Hepatic stellate cell (primary cell): ENCODE results near the gene FGF12.

Source experiments
- DNase-seq: peaks from one replicate; pipeline ENCODE4 v3.0.0; 2011; ENCODE audit warnings: low spot score

The FGF12 gene

DNA sequence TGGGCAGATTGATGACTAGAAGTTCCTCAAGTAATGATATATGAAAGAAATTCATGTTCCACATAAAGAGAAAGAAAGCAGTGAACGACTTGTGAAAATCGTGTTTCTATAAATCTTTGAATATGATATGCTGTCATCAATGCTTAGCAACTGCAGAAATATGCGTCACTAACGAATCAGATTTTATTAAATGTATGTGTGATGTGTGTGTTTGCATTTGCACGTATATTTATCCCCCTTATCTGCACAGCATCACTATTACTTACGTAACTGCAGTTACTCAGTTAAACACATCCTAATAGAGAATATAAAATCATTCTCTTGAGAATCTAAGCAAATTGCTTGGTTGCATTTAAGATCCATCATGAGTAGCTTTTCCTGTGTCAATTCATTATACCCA lies 468.6 kb downstream of the FGF12 start:
- DNase-seq: no peak

DNA sequence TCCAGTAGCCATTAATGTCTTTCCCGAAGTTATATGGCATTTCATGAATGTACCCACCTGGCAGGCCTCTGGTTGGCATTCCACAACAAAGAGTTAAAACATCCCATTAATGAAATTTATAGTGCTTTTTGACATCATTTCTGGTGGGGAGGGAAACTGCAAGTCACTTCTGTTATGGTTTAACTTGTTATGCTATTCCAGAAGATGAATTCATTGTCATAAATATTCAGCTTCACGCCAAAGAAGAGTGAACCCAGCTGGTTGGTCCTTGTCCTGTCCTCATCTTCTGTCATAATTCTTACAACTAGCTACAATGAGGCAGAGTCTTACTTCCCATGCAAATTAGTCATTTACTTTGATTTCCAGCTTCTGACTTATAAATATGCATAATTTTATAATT lies 471.5 kb downstream of the FGF12 start:
- no peak for DNase-seq

- DNase-seq: no peak
Observed at GRCh38 chr3:192253138-192253887, 474.0 kb downstream of the FGF12 start.

GRCh38 chr3:192249516-192249915 lies 477.8 kb downstream of the FGF12 start:
- no peak for DNase-seq

GRCh38 chr3:192246847-192247559 lies 480.3 kb downstream of the FGF12 start:
- no peak for DNase-seq

GRCh38 chr3:192244591-192244990 lies 482.8 kb downstream of the FGF12 start:
- no peak for DNase-seq

GRCh38 chr3:192239956-192240355 lies 487.4 kb downstream of the FGF12 start:
- DNase-seq: no peak

- DNase-seq: no peak
Observed at GRCh38 chr3:192237992-192238608, 489.2 kb downstream of the FGF12 start.

DNA sequence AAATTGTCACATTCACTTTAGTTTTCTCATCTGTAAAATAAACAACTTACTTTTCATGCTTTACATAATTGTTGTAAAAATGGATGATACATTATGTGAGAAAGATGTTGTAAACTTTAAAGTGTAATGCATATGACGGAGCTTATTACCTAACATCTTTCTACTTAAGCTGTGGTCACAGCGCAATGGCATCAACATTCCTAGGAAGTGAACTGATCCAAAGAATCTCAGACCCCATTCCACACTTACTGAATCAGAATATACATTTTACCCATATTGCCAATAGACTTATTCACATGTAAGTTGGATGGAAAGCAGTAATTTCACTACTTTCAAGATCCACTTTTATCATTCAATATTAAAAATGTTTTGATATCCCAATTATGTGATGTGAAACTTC lies 497.5 kb downstream of the FGF12 start:
- DNase-seq: no peak

DNA sequence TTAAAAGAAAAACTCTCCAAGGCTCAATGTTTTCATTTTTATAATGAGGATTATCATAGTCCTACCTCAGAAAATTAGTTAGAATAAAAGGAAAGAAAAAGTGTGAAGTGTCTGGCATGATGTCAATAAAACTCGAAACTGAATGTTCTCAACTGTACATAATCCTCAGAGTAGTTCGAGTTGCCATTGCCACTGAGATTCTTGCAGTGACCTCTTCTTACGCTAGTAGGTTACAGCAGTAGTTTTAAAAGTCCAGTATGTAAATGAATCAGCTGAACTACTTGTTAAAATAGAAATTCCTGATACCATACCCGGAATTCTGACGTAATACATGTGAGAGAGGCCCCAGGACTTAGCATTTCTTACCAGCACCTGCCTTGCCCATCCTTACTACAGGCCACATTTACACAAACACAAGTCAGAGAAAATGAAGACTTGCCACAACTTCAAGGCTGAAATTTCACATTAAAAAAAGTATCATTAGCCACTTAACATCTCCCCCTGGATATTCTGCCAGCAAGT lies 502.6 kb downstream of the FGF12 start:
- no peak for DNase-seq

GRCh38 chr3:192223815-192224214 lies 503.5 kb downstream of the FGF12 start:
- DNase-seq: no peak

DNA sequence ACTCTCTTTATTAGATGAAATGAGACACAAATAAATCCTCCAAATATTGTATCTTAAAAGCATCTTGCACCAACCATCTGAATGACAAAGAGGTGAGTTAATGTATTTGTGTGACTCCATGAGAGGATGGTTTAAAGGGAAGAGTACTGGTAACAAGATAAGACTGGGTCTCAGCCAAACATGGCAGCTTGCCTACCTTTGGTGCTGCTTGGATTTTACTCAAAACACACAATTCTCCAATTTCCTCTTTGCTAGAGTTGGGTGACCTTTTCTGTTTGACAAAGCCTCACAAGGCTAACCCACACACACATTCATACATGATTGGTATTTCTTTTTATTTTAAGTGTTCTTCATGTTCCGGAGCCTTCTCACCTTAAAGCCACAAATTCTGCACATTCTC lies 506.4 kb downstream of the FGF12 start:
- no peak for DNase-seq

DNA sequence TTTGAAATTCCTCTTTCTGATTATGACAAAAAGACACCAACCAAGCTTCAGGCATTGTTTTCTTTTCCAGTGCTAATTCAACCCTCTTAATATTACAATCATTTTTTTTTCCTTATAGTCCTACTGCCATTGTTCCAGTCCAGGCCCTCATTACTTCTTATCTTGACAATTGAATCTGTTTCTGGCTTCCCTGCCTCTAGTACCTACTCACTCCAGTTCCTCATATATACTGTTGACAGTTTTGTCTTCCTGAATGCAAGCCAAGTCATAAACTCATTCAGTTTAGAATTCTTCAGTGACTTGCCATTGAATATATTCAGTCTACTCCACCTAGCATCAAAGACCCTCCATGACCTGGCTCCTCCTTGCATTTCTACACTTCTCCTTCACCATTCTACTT lies 507.4 kb downstream of the FGF12 start:
- no peak for DNase-seq

- DNase-seq: no peak
Observed at GRCh38 chr3:192216067-192216466, 511.3 kb downstream of the FGF12 start.

DNA sequence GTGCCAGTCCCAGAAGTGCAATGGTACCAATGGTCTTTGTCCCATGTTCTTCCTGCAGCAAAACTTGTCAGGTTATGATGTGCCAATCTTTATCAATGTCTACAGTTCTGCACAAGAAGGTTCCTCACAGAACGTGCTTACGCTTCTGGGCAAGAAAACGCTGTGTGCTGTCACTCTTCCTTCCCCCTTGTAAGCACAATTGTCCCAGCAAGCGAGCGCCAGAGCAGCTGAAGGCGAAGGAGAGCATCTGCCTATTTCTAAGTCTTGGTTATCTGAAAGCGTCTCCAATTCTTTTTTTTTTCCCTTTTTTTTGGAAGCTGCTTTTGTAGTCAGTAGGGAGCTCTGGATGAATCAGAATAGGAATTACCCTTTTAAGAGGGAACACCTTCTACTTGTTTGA lies 514.4 kb downstream of the FGF12 start:
- DNase-seq: no peak

DNA sequence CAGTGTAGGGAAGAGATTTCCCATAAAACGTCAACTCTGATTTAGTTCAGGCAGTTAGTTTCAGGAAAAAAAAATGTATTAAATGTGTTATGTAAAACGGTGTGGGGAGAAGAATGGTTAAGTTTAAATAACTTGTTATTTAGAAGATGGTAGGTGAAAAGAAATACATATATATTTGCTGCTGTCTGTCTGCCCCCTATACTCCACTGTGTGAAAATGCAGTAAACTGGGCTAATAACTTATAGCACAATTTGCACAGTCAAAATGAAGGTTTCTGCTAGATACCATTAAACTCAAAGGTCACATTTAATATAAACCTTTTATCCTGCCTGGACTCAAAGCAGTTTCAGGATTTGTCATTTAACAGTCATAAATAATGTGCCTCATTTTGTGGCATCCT lies 515.0 kb downstream of the FGF12 start:
- no peak for DNase-seq

- DNase-seq: no peak
Observed at GRCh38 chr3:192207651-192208050, 519.7 kb downstream of the FGF12 start.

DNA sequence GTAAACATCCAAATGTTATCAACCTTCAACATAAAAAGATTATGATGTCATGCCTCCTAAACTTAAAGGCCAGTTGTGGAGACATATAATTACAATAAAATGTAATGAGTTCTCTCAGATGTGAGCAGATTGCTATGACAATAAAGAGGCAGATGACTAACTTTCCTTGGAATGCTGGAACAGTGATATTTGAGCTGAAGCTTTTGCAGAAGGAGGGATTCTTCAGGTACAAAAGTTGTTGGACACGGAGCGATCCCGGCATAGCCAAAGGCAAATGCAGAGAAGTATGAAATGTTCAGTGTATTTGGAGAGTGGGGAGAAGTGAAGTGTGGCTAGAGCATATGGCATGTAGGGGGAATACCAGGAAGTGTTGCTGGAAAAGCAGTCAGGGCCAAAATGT lies 520.1 kb downstream of the FGF12 start:
- DNase-seq: no peak

GRCh38 chr3:192194085-192194484 lies 533.3 kb downstream of the FGF12 start:
- DNase-seq: no peak

DNA sequence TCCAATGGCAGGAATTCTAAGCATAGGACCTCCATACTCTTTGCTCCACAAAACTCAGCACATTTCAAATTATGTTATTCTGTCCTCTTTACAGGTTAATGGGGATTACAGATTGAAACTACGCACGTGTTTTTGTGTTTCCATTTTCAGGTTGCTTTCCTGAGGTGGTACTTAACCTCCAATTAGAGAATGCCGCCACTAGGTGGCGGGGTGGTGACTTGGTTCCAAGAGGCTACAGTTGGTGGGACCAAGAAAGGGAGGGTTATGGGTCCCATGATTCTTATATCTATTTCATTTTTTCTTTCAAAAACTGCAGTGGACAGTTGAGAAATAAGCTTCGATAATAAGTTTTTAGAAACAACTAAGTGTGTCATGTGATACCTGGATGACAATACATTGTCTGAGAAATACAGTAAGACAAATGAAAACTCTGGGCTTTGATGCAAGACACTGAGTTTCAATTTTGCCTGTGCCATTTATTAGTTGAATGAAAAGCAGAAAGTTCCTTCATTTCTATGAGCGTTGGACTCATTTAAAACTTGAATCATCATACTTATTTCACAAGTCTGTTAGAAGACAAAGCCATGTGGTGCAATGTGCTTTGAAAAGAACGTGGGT lies 539.0 kb downstream of the FGF12 start:
- DNase-seq: no peak

- DNase-seq: no peak
Observed at GRCh38 chr3:192187485-192188051, 539.8 kb downstream of the FGF12 start.

- DNase-seq: no peak
Observed at GRCh38 chr3:192186498-192186897, 540.8 kb downstream of the FGF12 start.
